Cerebellar nuclear complex (tissue), 1 donor: ENCODE measurements around the gene EGFL6.
"Not testable (repeated sequence)": the region's sequence is repeated elsewhere in the genome, so short reads cannot be mapped to it uniquely, and the experiment has no call there.

Experiments used
- DNase-seq, 2 experiments: peaks; one replicate each; lab custom pipeline; 2025; lab: John Stamatoyannopoulos, UW

The EGFL6 gene

DNA sequence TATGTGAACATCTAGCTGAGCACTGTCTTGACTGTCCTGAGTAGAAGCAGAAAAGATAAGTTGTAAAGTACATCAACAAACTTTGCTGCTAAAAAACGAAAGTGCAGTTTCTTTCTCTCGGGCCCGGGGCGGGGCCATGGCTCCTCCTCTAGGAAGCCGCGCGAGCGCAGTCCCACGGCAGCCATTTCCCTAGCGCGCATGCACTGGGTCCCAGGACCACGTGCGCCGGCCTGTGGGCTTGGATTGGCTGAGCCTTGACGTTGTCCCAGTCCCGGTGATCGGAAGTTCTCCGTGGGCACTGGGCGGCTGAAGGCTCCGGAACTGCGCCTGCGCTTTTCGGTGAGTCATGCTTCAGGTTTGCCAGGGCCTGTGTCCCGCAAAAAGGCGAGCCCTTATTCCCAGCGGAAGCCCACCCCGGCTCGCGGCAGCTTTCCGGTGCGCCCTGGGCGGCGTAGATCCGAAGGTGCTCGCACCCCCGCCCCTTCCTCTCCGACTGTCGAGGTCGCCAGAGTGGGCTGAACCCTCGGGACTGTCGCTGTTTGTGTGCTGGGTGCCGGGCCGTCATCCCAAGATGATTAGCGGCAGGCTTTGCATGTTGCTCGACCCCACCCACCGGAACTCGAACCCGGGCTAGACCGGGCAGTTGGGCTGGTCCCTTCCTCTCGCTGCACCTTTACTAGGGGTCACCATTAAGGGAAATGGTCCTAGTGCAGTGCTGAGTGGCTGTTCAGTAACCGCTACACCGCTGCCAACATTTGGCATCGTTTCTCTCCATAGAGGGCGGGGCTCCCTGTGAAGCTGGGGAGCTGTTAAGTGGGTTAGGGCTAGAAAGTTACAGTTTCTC is 83.7 kb downstream of the EGFL6 start, which contains the start of gene TCEANC:
TCEANC (plus strand) TSS at position 292 of the 844 bp plus-strand sequence. CDS start 9,368 bp downstream, outside the sequence.
- peak; percentile 53 to 64 for DNase-seq

- DNase-seq, result no peak
These were observed 84.7 kb downstream of the EGFL6 start for GRCh38 chrX:13654116-13654515.

DNA sequence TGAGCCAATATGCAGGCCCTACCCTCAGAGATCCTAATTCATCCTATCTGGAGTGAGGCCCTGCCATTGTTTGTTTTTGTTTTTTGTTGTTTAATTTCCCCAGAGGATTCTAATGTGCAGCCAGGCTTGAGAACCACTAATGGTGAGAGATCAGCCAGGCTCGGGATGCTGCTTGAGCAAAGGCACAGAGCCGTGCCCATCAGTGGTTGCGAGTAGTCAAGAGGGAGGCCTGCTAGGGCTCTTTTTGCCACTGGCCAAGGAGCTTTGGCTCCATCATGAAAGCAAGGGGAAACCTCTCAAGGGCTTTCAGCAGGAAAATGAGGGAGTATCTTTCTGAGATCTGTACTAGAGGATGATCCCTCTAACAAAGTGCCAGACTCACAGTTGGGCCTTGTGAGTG is 86.3 kb downstream of the EGFL6 start:
- DNase-seq, result no peak

- DNase-seq, result peak in 1 of 2 experiments; percentile 10
These were observed 89.2 kb downstream of the EGFL6 start for GRCh38 chrX:13658602-13659001.

DNA sequence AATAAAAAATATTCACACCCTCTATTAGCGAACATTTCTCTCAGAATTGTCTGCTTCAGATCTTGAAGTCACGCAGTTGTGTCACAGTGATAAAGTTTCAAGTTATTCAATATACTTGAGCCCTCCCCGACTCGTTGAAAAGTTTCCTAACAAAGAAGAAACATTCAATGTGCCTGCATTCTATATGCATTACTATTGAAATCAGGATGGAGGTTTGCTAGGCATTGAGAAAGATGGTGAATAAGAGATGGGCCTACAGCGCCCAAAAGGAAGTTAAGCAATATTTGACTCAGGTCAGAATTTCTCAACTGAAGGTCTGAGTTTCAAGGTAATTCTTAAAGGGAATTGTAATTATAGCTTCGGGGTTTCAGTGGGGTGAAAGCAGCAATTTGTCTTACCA is 89.7 kb downstream of the EGFL6 start:
- DNase-seq, result no peak

- no peak for DNase-seq
These were observed 92.4 kb downstream of the EGFL6 start for GRCh38 chrX:13661735-13662288.

GRCh38 chrX:13662355-13662791 is 93.0 kb downstream of the EGFL6 start:
- no peak for DNase-seq

DNA sequence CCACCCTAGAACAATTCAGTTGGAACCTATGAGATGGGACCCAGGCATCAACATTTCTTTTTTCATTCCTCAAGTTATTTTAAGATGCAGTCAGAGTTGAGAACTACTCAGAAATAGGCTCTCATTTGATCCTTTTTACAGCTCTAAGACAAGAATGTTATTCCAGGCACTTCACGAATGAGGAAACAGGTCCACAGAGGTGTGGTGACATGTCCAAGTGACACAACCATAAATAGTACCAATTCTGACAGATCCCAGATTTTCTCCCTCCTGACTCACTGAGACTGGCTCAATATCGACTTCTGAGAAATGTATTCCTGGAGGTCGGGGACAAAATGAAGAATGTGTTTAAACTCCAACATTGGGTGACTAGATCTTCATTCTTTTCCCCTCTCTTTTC is 94.6 kb downstream of the EGFL6 start:
- no peak for DNase-seq

DNA sequence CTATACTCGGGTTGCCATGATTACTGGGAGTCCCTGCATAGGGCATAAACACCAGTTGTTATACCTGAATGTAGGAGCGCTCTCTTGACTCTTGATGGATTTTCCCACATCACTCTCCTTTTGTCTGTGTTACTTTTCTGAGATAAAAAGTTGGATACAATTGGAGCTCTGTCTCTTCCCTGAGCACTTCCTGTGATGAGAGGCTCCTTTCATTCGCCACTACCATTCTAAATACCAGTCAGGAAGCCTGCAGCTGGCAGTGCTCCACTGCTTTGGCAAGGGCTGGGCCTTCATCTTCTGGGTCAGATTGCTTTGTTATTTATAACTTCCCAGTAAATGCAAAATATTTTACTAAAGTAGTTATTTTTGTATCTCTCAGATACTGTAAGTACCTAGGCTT is 97.4 kb downstream of the EGFL6 start:
- DNase-seq, result no peak

GRCh38 chrX:13667919-13668318 is 98.5 kb downstream of the EGFL6 start:
- no peak for DNase-seq

DNA sequence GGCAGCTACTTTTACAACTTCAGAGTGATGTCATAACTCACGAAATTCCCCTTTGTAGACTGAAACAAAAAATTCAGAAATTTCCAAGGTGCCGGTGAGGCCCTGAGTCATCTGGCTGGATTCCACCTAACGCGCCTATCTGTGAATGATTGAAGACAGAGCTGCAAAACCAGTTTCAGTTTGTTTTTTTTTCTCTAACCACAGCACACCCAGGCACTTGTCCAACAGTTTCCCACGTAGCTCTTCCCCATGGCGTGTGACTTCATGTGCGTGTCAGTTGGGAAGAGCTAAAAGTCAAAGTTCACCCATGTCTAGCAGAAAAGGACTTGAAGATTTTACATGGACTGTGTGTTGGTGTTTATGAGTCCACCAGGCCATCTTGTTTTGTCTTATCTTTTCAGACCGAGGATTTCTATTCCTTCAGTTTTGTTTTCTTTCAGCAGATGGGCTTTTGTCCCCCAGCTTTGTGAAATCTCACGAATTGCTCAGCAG is 99.9 kb downstream of the EGFL6 start:
- no peak for DNase-seq

- not testable (repeated sequence) for DNase-seq
These were observed 100.4 kb downstream of the EGFL6 start for GRCh38 chrX:13669755-13670154.

DNA sequence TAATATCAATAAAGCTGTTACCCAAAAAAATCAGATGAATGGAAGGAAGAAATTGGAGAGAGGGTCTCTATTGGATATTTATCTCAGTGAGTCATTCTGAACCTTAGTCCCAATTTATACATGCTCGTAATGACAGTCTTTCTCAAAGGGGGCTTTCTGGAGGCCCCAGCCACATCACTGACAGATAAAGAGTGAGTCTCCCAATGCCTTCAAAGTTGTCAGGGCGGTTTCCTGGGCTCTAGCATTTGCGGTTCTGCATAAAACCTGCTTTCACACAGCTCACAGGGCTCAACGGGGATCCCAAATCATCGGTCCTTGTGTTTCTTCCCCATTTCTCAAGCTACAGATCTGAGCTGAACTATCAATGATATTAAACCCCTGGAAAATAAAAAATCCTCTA is 100.8 kb downstream of the EGFL6 start:
- no peak for DNase-seq

DNA sequence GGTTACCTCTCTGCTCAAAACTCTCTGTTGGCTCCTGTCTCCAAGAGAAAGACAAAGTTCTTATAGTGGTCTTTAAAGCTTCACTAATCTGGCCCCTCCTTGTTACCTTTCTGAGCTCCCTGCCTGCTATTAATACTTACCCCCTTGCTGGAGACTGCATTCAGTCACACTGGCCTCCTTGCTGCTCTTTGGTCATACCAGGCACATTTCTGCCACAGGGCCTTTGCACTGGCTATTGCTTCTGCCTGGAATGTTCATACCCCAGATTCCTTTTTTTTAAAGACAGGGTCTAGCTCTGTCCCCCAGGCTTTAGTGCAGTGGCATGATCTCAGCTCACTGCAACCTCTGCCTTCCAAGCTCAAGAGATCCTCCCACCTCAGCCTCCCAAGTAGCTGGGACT is 103.6 kb downstream of the EGFL6 start:
- no peak for DNase-seq

DNA sequence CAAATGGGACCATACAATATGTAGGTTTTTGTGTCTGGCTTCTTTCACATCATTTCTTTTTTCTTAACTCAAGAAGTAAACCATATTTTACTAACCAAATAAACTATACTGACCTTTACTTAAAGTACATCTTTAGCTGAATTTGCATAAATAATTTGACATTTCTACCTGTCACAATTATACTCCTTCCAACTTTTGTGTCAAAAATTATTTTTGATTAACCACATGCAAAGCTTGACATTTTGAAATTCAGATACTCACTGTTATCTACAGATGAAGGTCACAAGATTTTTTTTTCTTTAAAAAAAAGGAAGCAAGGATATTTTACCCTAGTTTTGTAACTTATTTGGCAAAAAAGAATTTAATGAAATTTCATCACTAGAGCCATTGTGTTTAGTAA is 107.5 kb downstream of the EGFL6 start:
- DNase-seq, result no peak

GRCh38 chrX:13679700-13680099 is 110.3 kb downstream of the EGFL6 start:
- not testable (repeated sequence) for DNase-seq

GRCh38 chrX:13681595-13681994 is 112.2 kb downstream of the EGFL6 start:
- no peak for DNase-seq
